IPS-NIHi7 (cell line): Measurements from ENCODE around the gene ELOVL2.
"Not testable (repeated sequence)": the region's sequence is repeated elsewhere in the genome, so short reads cannot be mapped to it uniquely, and the experiment has no call there.

Source experiments
- DNase-seq: peaks from one replicate; pipeline ENCODE4 v3.0.0; 2012; ENCODE audit warnings: mixed read lengths; ENCODE audit errors: extremely low spot score

ELOVL2 gene, protein sequence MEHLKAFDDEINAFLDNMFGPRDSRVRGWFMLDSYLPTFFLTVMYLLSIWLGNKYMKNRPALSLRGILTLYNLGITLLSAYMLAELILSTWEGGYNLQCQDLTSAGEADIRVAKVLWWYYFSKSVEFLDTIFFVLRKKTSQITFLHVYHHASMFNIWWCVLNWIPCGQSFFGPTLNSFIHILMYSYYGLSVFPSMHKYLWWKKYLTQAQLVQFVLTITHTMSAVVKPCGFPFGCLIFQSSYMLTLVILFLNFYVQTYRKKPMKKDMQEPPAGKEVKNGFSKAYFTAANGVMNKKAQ

DNA sequence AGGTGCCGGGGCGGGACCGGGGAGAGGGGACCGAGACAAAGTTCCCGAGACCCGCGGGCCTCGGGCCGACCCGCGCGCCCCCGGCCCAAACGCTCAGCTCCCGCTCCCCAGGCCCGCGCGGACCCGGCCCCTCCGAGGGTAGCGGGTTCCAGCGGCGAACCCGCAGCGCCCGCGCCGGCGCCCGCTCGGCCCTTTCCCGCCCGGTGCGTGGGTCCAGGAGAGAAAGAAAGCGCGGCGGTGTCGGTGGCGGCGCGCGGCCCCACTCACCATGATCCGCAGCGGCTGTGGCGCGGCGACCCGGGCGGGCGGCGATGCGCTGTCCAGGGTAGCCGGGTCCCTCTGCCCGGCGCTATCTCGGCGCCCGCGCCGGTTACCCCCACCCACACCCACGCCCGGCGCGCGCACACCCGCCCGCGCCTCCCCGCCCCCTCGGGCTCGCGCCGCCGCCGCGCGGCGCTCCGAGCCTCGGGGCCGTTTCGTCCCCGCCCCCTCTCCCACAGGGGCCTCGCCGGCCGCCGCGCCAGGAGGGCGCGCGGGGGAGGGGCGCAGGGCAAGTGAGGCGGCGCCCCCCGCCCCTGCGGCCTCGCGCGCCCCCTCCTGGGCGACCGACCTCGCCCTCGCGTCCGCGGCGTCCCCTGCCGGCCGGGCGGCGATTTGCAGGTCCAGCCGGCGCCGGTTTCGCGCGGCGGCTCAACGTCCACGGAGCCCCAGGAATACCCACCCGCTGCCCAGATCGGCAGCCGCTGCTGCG is at the start of gene ELOVL2:
ELOVL2 (minus strand) TSS at position 345 of the 751 bp plus-strand sequence; CDS start at position 270, 75 bp downstream.
- peak; percentile 85 for DNase-seq

GRCh38 chr6:11093376-11093625 is 49.2 kb upstream of the ELOVL2 start:
- DNase-seq: no peak

DNA sequence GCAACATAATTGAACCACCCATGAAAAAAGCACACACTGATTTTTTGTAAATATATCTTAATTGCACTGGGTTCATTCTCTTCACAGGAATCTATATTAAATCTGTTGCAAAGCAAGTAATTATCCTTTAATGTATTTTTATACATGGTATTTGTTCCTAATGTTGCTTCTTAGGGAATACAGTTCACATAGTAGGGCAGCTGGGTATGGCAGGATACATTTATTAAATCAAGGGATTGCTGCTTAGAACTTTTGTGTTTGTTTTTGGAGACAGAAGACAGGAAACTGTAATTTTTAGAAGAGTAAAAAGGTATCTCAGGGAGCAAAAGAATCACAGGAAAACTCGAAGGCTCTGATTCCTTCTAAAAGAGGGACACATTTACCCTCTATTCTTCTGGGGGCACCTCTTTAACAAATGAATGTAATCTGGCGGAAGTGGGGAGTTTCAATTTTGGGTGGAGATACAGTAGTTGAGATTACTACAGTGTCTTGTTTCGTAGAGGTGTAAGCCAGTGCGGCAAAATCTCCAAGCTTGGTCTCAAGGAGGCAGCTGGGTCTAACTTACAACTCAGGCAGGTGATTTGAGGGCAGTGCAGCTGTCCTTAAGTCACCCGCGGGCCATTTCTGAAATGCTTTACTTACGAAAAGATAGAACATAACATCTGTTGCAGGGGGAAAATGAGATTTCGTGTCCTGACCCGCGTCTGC is 48.7 kb upstream of the ELOVL2 start:
- DNase-seq: peak; percentile 31

GRCh38 chr6:11091141-11091540 is 47.0 kb upstream of the ELOVL2 start:
- DNase-seq: not testable (repeated sequence)

DNA sequence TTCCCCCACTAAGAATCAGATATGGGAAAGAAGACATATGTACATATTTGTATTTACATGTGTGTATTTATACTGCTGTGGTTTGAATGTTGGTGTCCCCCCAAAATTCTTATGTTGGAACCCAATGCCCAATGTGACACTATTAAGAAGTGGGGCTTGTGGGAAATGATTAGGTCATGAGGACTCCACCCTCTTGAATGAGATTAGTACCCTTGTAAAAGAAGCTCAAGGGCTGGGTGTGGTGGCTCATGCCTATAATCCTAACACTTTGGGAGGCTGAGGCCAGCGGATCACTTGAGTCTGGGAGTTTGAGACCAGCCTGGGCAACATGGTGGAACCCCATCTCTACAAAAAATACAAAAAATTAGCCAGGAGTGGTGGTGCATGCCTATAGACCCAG is 45.6 kb upstream of the ELOVL2 start:
- no peak for DNase-seq

DNA sequence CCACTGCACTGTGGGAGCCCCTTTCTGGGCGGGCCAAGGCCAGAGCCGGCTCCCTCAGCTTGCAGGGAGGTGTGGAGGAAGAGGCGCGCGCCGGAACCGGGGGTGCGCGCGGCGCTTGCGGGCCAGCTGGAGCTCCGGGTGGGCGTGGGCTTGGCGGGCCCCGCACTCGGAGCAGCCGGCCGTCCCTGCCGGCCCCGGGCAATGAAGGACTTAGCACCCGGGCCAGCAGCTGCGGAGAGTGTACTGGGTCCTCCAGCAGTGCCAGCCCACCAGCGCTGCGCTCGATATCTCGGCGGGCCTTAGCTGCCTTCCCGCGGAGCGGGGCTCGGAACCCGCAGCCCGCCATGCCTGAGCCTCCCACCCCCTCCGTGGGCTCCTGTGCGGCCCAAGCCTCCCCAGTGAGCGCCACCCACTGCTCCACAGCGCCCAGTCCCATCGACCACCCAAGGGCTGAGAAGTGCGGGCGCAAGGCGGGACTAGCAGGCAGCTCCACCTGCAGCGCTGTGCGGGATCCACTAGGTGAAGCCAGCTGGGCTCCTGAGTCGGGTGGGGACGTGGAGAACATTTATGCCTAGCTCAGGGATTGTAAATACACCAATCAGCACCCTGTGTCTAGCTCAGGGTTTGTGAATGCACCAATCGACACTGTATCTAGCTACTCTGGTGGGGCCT is 43.2 kb upstream of the ELOVL2 start:
- not testable (repeated sequence) for DNase-seq

- no peak for DNase-seq
These were observed 41.8 kb upstream of the ELOVL2 start for GRCh38 chr6:11085758-11086435.

- DNase-seq: no peak
These were observed 39.9 kb upstream of the ELOVL2 start for GRCh38 chr6:11083956-11084355.

GRCh38 chr6:11083491-11083890 is 39.4 kb upstream of the ELOVL2 start:
- DNase-seq: no peak

DNA sequence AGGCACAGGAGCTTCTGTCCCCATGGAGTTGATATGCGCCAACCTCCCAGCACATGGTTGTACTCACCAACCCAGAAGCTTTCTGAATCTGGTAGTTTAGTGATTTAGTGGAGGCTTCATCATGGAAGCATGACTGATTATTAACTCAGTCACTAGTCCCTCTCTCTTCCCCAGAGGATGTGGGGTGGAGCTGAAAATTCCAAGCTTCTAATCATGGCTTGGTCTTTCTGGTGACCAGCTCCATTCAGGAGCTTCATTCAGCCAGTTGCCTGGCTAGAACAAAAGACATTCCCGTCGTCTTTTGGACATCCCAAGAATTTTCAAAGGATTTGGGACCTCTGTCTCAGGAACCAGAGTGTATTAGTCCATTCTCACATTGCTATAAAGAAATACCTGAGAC is 36.2 kb upstream of the ELOVL2 start:
- no peak for DNase-seq

- DNase-seq: no peak
These were observed 34.2 kb upstream of the ELOVL2 start for GRCh38 chr6:11078266-11078665.

GRCh38 chr6:11076540-11076939 is 32.4 kb upstream of the ELOVL2 start:
- DNase-seq: peak; percentile 20

GRCh38 chr6:11072101-11072500 is 28.0 kb upstream of the ELOVL2 start:
- no peak for DNase-seq

- DNase-seq: no peak
These were observed 25.7 kb upstream of the ELOVL2 start for GRCh38 chr6:11069760-11070159.

- DNase-seq: no peak
These were observed 23.2 kb upstream of the ELOVL2 start for GRCh38 chr6:11067348-11067747.

GRCh38 chr6:11066505-11067347 is 22.6 kb upstream of the ELOVL2 start:
- no peak for DNase-seq

DNA sequence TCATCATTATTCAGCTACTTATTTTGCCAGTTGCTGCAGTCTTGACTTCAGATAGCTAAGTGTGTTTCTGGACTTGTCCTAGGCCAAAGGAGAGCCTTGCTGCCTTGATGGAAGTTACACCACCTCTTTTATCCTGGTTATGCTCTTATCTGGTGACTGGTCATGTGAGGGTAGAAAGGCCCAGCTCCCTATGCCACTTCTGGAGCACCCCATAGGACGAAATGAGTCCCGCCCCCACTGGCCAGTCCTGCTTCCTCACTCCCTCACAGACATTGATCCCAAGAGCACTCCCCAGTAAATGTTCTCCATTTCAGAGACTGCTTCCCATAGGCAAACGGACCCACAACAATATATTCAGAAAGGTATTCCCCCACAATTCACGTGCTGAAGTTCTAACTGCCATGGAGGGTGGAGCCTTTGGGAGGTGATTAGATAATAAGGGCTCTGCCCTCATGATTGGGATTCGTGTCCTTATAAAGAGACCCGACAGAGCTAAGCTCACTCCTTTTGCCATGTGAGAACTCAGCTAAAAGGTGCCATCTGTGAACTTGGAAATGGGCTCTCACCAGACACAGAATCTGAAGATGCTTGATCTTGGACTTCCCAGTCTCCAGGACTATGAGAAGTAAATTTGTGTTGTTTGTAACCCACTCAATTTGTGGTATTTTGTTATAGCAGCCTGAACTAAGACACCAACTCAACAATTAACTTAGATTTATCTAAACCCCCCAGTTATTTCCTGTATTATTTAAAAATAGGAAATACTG is 21.5 kb upstream of the ELOVL2 start:
- DNase-seq: no peak

DNA sequence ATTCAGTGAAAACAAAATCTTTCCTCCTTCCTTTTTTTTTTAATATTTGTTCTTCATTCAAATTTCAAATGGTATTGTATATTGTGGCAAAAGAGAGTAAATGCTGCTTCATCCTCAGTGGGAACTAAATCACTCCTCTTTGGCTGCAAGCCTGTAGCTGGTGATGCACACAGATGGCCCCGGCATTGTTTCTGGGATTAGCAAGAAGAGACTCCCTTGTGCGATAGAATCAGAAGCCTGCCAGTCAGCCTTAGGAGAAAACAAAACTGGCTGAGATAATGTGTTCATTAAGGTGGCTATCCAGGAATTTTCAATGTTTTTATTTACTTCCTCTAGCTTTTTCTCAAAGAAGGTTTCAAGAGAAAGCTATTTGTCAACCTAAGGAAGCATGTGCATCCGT is 20.7 kb upstream of the ELOVL2 start:
- DNase-seq: no peak

DNA sequence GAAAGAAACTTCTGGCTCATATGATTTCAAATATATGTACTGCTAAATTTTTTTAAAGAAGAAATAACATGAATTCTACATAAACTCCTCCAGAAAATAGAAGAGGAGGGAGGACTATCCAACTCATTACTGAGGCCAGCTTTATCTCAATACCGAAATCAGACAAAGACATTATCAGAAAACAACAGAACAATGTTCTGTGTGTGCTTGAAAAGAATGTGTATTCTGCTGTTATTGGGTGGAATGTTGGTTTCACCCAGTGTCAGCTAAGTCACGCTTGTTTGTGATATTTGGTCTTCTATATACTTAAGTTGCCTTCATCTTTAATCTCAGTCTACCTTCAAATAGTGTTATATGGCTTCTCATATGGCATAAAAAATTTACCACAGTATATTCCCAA is 18.6 kb upstream of the ELOVL2 start:
- no peak for DNase-seq

GRCh38 chr6:11062083-11062482 is 18.0 kb upstream of the ELOVL2 start:
- no peak for DNase-seq
